Peyer's patch (tissue), 4 donors: ENCODE results near the gene WNT9A. TPM values are rescaled to one million over a fixed set of nuclear protein-coding genes. Genes with fewer than 3 reads are reported as not detected.
"Not testable (repeated sequence)": the region's sequence is repeated elsewhere in the genome, so short reads cannot be mapped to it uniquely, and the experiment has no call there.

ENCODE experiments used
- DNase-seq, 3 donors: peaks; one replicate each; pipeline ENCODE4 v3.0.0-alpha.2; 2017 to 2019
- H3K27ac ChIP-seq, 4 donors: fragments of 200-600 bp; sonication (generic); one replicate each; pipeline ENCODE4 v1.5.1; 2016 to 2019
- H3K27me3 ChIP-seq, 2 donors: fragments of 200-600 bp; sonication (generic); one replicate each; pipeline ENCODE4 v1.5.1; 2019
- H3K36me3 ChIP-seq, 3 donors: fragments of 200-600 bp; sonication (generic); one replicate each; pipeline ENCODE4 v1.5.1; 2016 to 2019
- H3K4me1 ChIP-seq, 4 donors: fragments of 200-600 bp; sonication (generic); one replicate each; pipeline ENCODE4 v1.5.1; 2016 to 2019
- H3K4me3 ChIP-seq, 4 donors: fragments of 200-600 bp; sonication (generic); 1 replicate in 3 of 4; 2 replicates in 1 of 4; pipeline ENCODE4 v1.5.1; 2016 to 2019; ENCODE audit warnings: mild to moderate bottlenecking in 1 of 4
- H3K9me3 ChIP-seq, 4 donors: fragments of 200-600 bp; sonication (generic); one replicate each; pipeline ENCODE4 v1.5.1; 2016 to 2019; ENCODE audit warnings: mild to moderate bottlenecking in 1 of 4
- CTCF ChIP-seq, 6 experiments: fragments of 450-650 bp in 4 of 6; fragments of 200-600 bp in 2 of 6; sonication (generic) in 1 of 6; IDR thresholded peaks; one replicate each; pipeline ENCODE4 v1.5.1; 2017 to 2019; ENCODE audit warnings: antibody characterized with exemption in 6 of 6, mild to moderate bottlenecking in 3 of 6, moderate library complexity in 1 of 6
- POLR2A ChIP-seq, 2 donors: fragments of 450-650 bp; IDR thresholded peaks; one replicate each; pipeline ENCODE4 v1.5.1; 2017; ENCODE audit warnings: antibody characterized with exemption in 2 of 2, mild to moderate bottlenecking in 2 of 2, moderate library complexity in 2 of 2
- total RNA-seq, 4 donors: library from RNA; depleted of rRNA; stranded (reverse); fragments of >200 nt; gene quantifications; one replicate each; pipeline ENCODE4 v1.1.0, GENCODE V29; 2016

WNT9A gene
- total RNA-seq, 4 donors from 2014 or later, result 0.83 to 3.5 (median 2.6) TPM

DNA sequence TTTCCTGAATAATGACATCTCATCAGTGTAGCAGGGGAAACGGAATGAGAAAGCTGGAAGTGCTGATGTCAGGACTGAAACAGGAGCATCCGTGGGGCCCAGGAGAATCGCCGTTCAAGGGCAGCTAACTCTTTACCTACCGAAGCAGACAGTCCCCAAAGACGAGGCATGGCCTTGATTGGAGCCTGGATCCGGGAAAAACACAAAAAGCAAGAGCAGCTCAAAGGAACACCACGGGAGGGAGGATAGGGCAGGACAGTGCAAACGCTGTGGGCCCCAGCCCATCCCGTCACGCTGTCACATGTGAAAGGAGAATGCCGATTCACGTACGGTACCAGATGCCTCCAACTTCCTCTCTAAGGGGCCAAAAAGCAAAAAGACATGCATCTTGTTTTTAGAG lies 34.9 kb downstream of the WNT9A start:
- DNase-seq, result no peak
- Histone ChIP-seq H3K27ac (no peak overlapping the region), H3K4me3 (no peak overlapping the region), H3K27me3 (no peaks in the 10 kb centered on the region), H3K36me3 (no peaks in the 10 kb centered on the region), H3K4me1 (no peaks in the 10 kb centered on the region), H3K9me3 (no peaks in the 10 kb centered on the region)
- TF ChIP-seq CTCF (IDR thresholded peaks at IDR 0.05), result no peak
- TF ChIP-seq POLR2A (IDR thresholded peaks at IDR 0.05), result no peak

- H3K27ac ChIP-seq, result no peak overlapping the region
- DNase-seq, result no peak
- H3K27me3 ChIP-seq, result no peaks in the 10 kb centered on the region
- H3K4me3 ChIP-seq, result no peak overlapping the region
- no peak for TF ChIP-seq CTCF (IDR thresholded peaks at IDR 0.05)
- TF ChIP-seq POLR2A (IDR thresholded peaks at IDR 0.05), result no peak
- H3K4me1 ChIP-seq, result no peaks in the 10 kb centered on the region
- no peaks in the 10 kb centered on the region for H3K36me3 ChIP-seq
- no peaks in the 10 kb centered on the region for H3K9me3 ChIP-seq
Observed at GRCh38 chr1:227911376-227911775, 36.4 kb downstream of the WNT9A start.

- TF ChIP-seq CTCF (IDR thresholded peaks at IDR 0.05) (no peak), POLR2A (IDR thresholded peaks at IDR 0.05) (no peak)
- no peaks in the 10 kb centered on the region for H3K9me3 ChIP-seq
- DNase-seq, result no peak
- no peaks in the 10 kb centered on the region for H3K4me1 ChIP-seq
- H3K36me3 ChIP-seq, result no peaks in the 10 kb centered on the region
- no peak overlapping the region for H3K27ac ChIP-seq
- H3K4me3 ChIP-seq, result no peak overlapping the region
- H3K27me3 ChIP-seq, result no peaks in the 10 kb centered on the region
Observed at GRCh38 chr1:227910511-227911153, 37.1 kb downstream of the WNT9A start.

GRCh38 chr1:227909923-227910328 lies 37.8 kb downstream of the WNT9A start:
- H3K4me3 ChIP-seq, H3K9me3 ChIP-seq, H3K4me1 ChIP-seq, H3K27me3 ChIP-seq, H3K27ac ChIP-seq, DNase-seq, H3K36me3 ChIP-seq: not testable (repeated sequence)

GRCh38 chr1:227909188-227909587 lies 38.5 kb downstream of the WNT9A start:
- H3K4me1 ChIP-seq, result no peaks in the 10 kb centered on the region
- no peak for DNase-seq
- H3K36me3 ChIP-seq, result no peaks in the 10 kb centered on the region

GRCh38 chr1:227908359-227908758 lies 39.4 kb downstream of the WNT9A start:
- Histone ChIP-seq H3K4me3 (no peak overlapping the region), H3K4me1 (no peaks in the 10 kb centered on the region), H3K9me3 (no peaks in the 10 kb centered on the region), H3K27me3 (no peaks in the 10 kb centered on the region), H3K36me3 (no peaks in the 10 kb centered on the region), H3K27ac (no peak overlapping the region)
- no peak for TF ChIP-seq CTCF (IDR thresholded peaks at IDR 0.05)
- no peak for TF ChIP-seq POLR2A (IDR thresholded peaks at IDR 0.05)
- no peak for DNase-seq

More at GRCh38 chr1:227909188-227909587, 38.5 kb downstream of the WNT9A start:
- H3K9me3 ChIP-seq, result no peaks in the 10 kb centered on the region
- TF ChIP-seq POLR2A (IDR thresholded peaks at IDR 0.05) (no peak), CTCF (IDR thresholded peaks at IDR 0.05) (no peak)
- H3K27ac ChIP-seq, result no peak overlapping the region
- H3K4me3 ChIP-seq, result no peak overlapping the region
- H3K27me3 ChIP-seq, result no peaks in the 10 kb centered on the region
